ENCODE data around the gene KATNBL1.

Gene KATNBL1

GRCh38 chr15:34114215-34114614 lies 95.7 kb downstream of the KATNBL1 start:
- DNase-seq = no peak

- no peak for DNase-seq
Observed at GRCh38 chr15:34111488-34111887, 98.4 kb downstream of the KATNBL1 start.

- DNase-seq = peak; percentile 54
Observed at GRCh38 chr15:34109797-34110663, 99.9 kb downstream of the KATNBL1 start.

- no peak for DNase-seq
Observed at GRCh38 chr15:34107315-34107714, 102.6 kb downstream of the KATNBL1 start.

- no peak for DNase-seq
Observed at GRCh38 chr15:34106423-34106822, 103.5 kb downstream of the KATNBL1 start.

- DNase-seq = no peak
Observed at GRCh38 chr15:34102175-34102925, 107.5 kb downstream of the KATNBL1 start.

- DNase-seq = peak; percentile 98
Observed at GRCh38 chr15:34101366-34102174, 108.3 kb downstream of the KATNBL1 start, which contains the start of the genes EMC7 and PGBD4. Gene EMC7, minus strand, starts transcription at chr15:34101862. Its CDS starts 23 bp downstream, at chr15:34101839. Gene PGBD4, plus strand, starts transcription at chr15:34102083. Its CDS starts 449 bp downstream, at chr15:34102532.

- no peak for DNase-seq
Observed at GRCh38 chr15:34099914-34100313, 110.0 kb downstream of the KATNBL1 start.
